C4-2B (cell line): ENCODE data around the gene MEIS2.

Source experiments
- ZFX ChIP-seq: fragments of 450-650 bp; IDR thresholded peaks from 2 replicates; pipeline ENCODE4 v1.6.1; 2017
- TF ChIP-seq, protein P1 (sequence below): fragments of 450-650 bp; conservative IDR thresholded peaks from 2 replicates; pipeline ENCODE4 v1.5.1; 2017; ENCODE audit warnings: mild to moderate bottlenecking

DNA sequence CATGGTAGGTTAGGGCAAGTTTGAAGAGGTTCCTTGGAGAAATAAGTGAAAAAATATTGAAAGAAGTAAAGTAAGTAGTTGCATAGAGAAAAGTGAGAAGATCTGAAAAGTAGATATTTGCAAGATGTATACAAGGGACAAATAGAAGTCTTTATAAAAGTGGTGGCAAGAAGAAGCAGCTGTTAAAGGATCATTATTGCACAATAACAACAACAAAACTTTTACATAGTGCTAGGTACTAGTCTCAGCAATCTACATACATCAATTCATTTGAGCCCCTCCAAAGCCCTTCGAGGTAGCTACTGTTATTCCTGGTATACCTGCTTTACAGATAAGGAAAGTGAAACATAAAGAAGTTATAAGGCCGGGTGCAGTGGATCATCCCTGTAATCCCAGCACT, 239.6 kb downstream of the MEIS2 start:
- TF ChIP-seq, protein P1, sequence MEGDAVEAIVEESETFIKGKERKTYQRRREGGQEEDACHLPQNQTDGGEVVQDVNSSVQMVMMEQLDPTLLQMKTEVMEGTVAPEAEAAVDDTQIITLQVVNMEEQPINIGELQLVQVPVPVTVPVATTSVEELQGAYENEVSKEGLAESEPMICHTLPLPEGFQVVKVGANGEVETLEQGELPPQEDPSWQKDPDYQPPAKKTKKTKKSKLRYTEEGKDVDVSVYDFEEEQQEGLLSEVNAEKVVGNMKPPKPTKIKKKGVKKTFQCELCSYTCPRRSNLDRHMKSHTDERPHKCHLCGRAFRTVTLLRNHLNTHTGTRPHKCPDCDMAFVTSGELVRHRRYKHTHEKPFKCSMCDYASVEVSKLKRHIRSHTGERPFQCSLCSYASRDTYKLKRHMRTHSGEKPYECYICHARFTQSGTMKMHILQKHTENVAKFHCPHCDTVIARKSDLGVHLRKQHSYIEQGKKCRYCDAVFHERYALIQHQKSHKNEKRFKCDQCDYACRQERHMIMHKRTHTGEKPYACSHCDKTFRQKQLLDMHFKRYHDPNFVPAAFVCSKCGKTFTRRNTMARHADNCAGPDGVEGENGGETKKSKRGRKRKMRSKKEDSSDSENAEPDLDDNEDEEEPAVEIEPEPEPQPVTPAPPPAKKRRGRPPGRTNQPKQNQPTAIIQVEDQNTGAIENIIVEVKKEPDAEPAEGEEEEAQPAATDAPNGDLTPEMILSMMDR, result no peak
- TF ChIP-seq ZFX, result no peak
